Colonic mucosa (tissue), 4 donors: ENCODE data around the gene GALNT9. TPM values are rescaled to one million over a fixed set of nuclear protein-coding genes. Genes with fewer than 3 reads are reported as not detected.

Experiments used
- DNase-seq: peaks from one replicate; pipeline ENCODE4 v3.0.0-alpha.2; 2020
- H3K27ac ChIP-seq: fragments of 200-600 bp; one replicate; pipeline ENCODE4 v1.8.0; 2021
- H3K27me3 ChIP-seq: fragments of 200-600 bp; one replicate; pipeline ENCODE4 v1.8.0; 2021
- H3K36me3 ChIP-seq: fragments of 200-600 bp; one replicate; pipeline ENCODE4 v1.8.0; 2021
- H3K4me1 ChIP-seq: fragments of 200-600 bp; one replicate; pipeline ENCODE4 v1.8.0; 2021; ENCODE audit warnings: mild to moderate bottlenecking
- H3K4me3 ChIP-seq: fragments of 200-600 bp; one replicate; pipeline ENCODE4 v1.8.0; 2021
- H3K9ac ChIP-seq, 2 donors: one replicate each; pipeline ENCODE4 v1.7.0; 2013; ENCODE audit warnings: control low read depth in 2 of 2, low read depth in 2 of 2, low read length in 2 of 2
- H3K9me3 ChIP-seq: fragments of 200-600 bp; one replicate; pipeline ENCODE4 v1.8.0; 2021
- CTCF ChIP-seq: fragments of 200-600 bp; IDR thresholded peaks from one replicate; pipeline ENCODE4 v1.8.0; 2022; ENCODE audit warnings: antibody characterized with exemption, mild to moderate bottlenecking
- intact Hi-C: fragments of 100-400 bp; cut with DNase I; formaldehyde crosslinking; loops from one replicate; pipeline ENCODE4 v1.14.1; 2022
- total RNA-seq, 2 donors: library from RNA; stranded (reverse); fragmentation: NEBNext Ultra II Directional in 1 of 2; extraction: Animal tissue kit (Norgen Biotek cat#: 25700) in 1 of 2; gene quantifications; one replicate each; pipeline ENCODE4 v1.2.1, GENCODE V29; 2021
- donor health status: healthy.
- donor health status: DM: no; HTN: no; CAD: no.
- donor health status: DM: no; HTN: no; CAD: no.

Gene GALNT9
- total RNA-seq, 2 donors from 2014 or later = 0.45 TPM; not detected in 1

- H3K36me3 ChIP-seq = no peaks in the 10 kb centered on the region
- no peaks in the 10 kb centered on the region for H3K9me3 ChIP-seq
- H3K4me1 ChIP-seq = no peaks in the 10 kb centered on the region
- no peak overlapping the region for H3K4me3 ChIP-seq
- H3K27me3 ChIP-seq = no peaks in the 10 kb centered on the region
- H3K27ac ChIP-seq = no peak overlapping the region
- H3K9ac ChIP-seq = no peak overlapping the region
- TF ChIP-seq CTCF = no peak
- no peak for DNase-seq
- intact Hi-C loops = no loop called here
Measured at GRCh38 chr12:132166093-132166492, 163.3 kb downstream of the GALNT9 start.

GRCh38 chr12:132165584-132165983 is 163.8 kb downstream of the GALNT9 start:
- Histone ChIP-seq H3K36me3 (no peaks in the 10 kb centered on the region), H3K27me3 (no peaks in the 10 kb centered on the region), H3K27ac (no peak overlapping the region), H3K4me1 (no peaks in the 10 kb centered on the region), H3K4me3 (no peak overlapping the region), H3K9me3 (no peaks in the 10 kb centered on the region), H3K9ac (no peak overlapping the region)
- no peak for TF ChIP-seq CTCF
- intact Hi-C loops = no loop called here
- no peak for DNase-seq

- intact Hi-C loops = no loop called here
- no peak for TF ChIP-seq CTCF
- Histone ChIP-seq H3K4me1 (no peaks in the 10 kb centered on the region), H3K9ac (no peak overlapping the region), H3K27ac (no peak overlapping the region), H3K4me3 (no peak overlapping the region), H3K9me3 (no peaks in the 10 kb centered on the region), H3K27me3 (no peaks in the 10 kb centered on the region), H3K36me3 (no peaks in the 10 kb centered on the region)
- DNase-seq = no peak
Measured at GRCh38 chr12:132164426-132164825, 165.0 kb downstream of the GALNT9 start.

GRCh38 chr12:132163911-132164288 is 165.5 kb downstream of the GALNT9 start:
- no peak for DNase-seq
- no peak for TF ChIP-seq CTCF
- Histone ChIP-seq H3K27me3 (no peaks in the 10 kb centered on the region), H3K9ac (no peak overlapping the region), H3K4me3 (no peak overlapping the region), H3K36me3 (no peaks in the 10 kb centered on the region), H3K27ac (no peak overlapping the region), H3K4me1 (no peaks in the 10 kb centered on the region), H3K9me3 (no peaks in the 10 kb centered on the region)
- intact Hi-C loops = no loop called here

- H3K27ac ChIP-seq = no peak overlapping the region
- H3K36me3 ChIP-seq = no peaks in the 10 kb centered on the region
- no peaks in the 10 kb centered on the region for H3K27me3 ChIP-seq
- H3K9me3 ChIP-seq = no peaks in the 10 kb centered on the region
- H3K9ac ChIP-seq = no peak overlapping the region
- H3K4me3 ChIP-seq = no peak overlapping the region
- no peak for DNase-seq
- no peak for TF ChIP-seq CTCF
- intact Hi-C loops = no loop called here
- no peaks in the 10 kb centered on the region for H3K4me1 ChIP-seq
Measured at GRCh38 chr12:132163041-132163910, 166.1 kb downstream of the GALNT9 start.
